ENCODE results near the gene DMWD.
A peak's percentile ranks its signal among the peaks of the same experiment; 100 is the strongest.

DMWD gene

DNA sequence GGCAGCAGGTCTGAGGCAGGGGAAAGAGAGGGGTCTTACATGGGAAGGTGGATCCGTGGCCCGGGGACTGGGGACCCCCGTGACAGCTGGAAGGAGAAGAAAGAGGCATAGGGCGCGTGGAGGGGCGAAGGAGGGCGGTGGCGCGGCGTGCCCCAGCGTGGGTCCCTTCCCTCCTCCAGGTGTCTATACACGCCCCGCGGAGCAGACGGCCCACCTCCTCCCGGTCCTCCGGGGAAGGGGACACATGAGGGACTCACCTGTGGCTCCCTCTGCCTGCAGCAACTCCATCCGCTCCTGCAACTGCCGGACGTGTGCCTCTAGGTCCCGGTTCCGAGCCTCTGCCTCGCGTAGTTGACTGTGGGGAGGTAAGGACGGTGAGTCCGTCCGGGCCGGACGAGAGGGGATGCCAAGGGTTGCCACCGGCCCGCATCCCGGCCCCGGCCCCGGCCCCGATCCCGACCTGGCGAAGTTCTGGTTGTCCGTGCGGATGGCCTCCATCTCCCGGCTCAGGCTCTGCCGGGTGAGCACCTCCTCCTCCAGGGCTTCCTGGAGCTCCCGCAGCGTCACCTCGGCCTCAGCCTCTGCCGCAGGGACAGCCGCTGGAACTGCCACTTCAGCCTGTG, 21.2 kb downstream of the DMWD start:
- H3K27ac Mint-ChIP-seq = no peak overlapping the region

DNA sequence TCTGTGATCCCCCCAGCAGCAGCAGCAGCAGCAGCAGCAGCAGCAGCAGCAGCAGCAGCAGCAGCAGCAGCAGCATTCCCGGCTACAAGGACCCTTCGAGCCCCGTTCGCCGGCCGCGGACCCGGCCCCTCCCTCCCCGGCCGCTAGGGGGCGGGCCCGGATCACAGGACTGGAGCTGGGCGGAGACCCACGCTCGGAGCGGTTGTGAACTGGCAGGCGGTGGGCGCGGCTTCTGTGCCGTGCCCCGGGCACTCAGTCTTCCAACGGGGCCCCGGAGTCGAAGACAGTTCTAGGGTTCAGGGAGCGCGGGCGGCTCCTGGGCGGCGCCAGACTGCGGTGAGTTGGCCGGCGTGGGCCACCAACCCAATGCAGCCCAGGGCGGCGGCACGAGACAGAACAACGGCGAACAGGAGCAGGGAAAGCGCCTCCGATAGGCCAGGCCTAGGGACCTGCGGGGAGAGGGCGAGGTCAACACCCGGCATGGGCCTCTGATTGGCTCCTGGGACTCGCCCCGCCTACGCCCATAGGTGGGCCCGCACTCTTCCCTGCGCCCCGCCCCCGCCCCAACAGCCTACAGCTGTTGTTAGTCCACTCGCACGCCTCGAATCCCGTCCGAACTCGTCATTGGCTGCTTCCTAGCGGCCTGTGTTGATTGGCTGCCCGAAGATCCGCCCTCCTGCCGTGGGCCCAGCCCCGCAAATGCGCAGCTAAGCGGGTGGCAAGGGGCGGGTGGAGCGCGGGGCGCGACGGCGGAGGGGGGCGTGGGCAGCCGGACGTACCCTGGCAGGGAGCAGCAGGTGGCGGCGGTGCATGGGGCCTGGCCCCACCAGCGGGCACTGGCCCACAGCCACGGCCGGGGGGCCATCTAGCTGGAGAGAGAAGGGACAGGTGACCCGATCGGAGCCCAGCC, 22.2 kb downstream of the DMWD start:
- H3K27ac Mint-ChIP-seq = peak overlapping the region; percentile 79
- ATAC-seq = peak; percentile 82
- H3K4me1 Mint-ChIP-seq = peaks cover 42% of the 10 kb centered on the region
- H3K9me3 Mint-ChIP-seq = no peaks in the 10 kb centered on the region
- H3K4me3 Mint-ChIP-seq = peak overlapping the region; percentile 85
- peaks cover 20% of the 10 kb centered on the region for H3K27me3 Mint-ChIP-seq
- no peaks in the 10 kb centered on the region for H3K36me3 Mint-ChIP-seq

More for the DNA sequence above, 21.2 kb downstream of the DMWD start:
- Mint-ChIP-seq H3K9me3 (no peaks in the 10 kb centered on the region), H3K27me3 (peaks cover 11% of the 10 kb centered on the region), H3K4me3 (no peak overlapping the region), H3K36me3 (peaks cover under 1% of the 10 kb centered on the region), H3K4me1 (peaks cover 42% of the 10 kb centered on the region)
- no peak for ATAC-seq

DNA sequence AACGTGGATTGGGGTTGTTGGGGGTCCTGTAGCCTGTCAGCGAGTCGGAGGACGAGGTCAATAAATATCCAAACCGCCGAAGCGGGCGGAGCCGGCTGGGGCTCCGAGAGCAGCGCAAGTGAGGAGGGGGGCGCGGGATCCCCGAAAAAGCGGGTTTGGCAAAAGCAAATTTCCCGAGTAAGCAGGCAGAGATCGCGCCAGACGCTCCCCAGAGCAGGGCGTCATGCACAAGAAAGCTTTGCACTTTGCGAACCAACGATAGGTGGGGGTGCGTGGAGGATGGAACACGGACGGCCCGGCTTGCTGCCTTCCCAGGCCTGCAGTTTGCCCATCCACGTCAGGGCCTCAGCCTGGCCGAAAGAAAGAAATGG, 22.8 kb downstream of the DMWD start:
- Mint-ChIP-seq H3K27me3 (peaks cover 27% of the 10 kb centered on the region), H3K27ac (peak overlapping the region; percentile 79), H3K9me3 (no peaks in the 10 kb centered on the region), H3K4me1 (peaks cover 42% of the 10 kb centered on the region), H3K4me3 (peak overlapping the region; percentile 85), H3K36me3 (no peaks in the 10 kb centered on the region)
- ATAC-seq = peak; percentile 52

DNA sequence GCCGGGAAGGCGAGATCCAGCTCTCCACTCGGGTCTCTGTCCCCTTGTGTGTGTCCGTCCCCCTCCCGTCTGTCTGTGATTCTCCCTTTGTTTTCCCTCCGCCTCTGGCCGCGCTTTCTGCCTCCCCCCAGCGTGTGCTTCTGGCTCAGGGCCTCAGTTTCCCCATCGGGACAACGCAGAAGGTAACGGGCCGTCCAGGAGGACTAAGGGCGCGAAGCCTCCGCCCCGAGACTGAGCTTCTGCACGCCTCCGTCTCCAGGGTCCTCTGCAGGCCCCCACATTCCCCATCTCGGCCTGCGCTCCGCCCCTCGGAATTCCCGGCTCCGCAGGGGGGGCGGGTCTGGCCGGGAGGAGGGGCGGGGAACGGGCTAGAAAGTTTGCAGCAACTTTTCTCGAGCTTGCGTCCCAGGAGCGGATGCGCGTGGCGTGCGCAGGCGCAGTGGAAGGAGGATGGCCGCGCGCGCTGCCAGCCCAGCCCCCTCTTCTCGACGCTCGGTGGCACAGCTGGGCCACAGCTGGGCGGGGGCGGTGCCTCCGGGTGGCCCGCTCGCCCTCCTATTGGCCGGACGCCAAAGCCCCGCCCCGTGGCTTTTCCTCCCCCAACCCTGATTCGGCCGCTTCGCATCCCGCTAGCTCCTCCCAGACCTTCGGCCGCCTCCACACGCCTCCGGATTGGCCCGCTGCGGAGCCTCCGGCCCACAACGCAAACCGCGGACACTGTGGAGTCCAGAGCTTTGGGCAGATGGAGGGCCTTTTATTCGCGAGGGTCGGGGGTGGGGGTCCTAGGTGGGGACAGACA, 23.5 kb downstream of the DMWD start, which contains the start of gene SIX5:
TSS of gene SIX5 (minus strand) at position 269 of the 799 bp plus-strand sequence. CDS start 408 bp downstream, outside the sequence.
- Mint-ChIP-seq H3K4me1 (peaks cover 42% of the 10 kb centered on the region), H3K27me3 (peaks cover 33% of the 10 kb centered on the region), H3K27ac (peak within 1 kb of the TSS; percentile 79), H3K9me3 (no peaks in the 10 kb centered on the region), H3K36me3 (no peaks in the 10 kb centered on the region), H3K4me3 (peak within 1 kb of the TSS; percentile 85)
- ATAC-seq = peak; percentile 87

DNA sequence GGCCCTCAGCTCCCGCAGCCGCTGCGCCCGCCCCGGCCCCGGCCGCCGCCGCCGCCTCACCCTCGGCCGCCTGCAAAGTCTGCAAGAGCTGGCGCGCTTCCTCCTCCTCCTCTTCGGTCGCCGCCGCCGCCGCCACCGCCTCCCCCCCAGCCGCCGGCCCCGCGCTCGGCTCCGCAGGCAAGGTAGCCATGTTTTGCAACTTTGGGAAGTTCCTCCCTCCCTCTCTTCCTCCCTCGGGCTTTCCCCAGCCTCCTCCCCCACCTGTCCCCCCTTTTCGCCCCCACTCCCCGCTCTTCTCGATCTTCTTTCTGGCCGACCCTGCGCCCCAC, 24.0 kb downstream of the DMWD start:
- H3K4me1 Mint-ChIP-seq = peaks cover 42% of the 10 kb centered on the region

DNA sequence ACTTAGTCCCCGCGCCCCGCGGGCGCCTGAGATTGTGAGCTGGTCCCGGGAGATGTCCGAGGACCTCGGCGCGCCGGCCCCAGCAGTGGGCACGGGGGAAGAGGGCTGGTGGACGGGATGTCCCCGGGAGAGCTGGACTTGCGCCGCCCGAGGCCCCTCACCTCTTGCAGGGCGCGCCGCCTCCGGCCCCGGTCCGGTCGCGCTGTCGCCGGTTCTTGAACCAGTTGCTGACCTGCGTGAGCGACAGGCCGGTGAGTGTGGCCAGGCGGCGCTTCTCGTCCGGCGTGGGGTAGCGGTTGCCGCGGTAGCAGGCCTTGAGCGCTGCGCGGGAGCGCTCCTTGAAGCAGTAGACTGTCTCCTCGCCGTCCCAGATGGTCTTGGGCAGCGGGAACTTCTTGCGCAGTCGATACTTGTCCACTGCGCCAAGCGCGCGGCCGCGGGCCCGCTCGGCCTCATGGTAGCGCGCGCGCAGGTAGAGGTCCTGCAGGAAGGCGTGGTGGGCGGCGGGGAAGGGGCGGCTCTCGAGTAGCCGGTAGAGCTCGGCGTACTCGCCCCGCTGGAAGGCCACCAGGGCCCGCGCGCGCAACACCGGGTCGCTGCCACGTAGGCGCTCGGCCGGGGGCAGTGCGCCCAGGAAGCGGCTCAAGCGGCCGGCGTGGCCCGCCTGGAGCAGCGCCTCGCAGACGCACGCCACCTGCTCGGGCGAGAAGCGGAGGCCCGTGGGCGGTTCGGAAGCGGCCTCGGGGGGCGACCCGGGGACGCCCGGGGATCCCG, 24.6 kb downstream of the DMWD start:
- no peaks in the 10 kb centered on the region for H3K36me3 Mint-ChIP-seq
- H3K27ac Mint-ChIP-seq = peak overlapping the region; percentile 79
- H3K4me3 Mint-ChIP-seq = peak overlapping the region; percentile 73
- no peak for ATAC-seq
- H3K27me3 Mint-ChIP-seq = peaks cover 33% of the 10 kb centered on the region
- H3K4me1 Mint-ChIP-seq = peaks cover 42% of the 10 kb centered on the region
- no peaks in the 10 kb centered on the region for H3K9me3 Mint-ChIP-seq

More for the DNA sequence above, 24.0 kb downstream of the DMWD start:
- no peaks in the 10 kb centered on the region for H3K36me3 Mint-ChIP-seq
- peak overlapping the region; percentile 79 for H3K27ac Mint-ChIP-seq
- peaks cover 33% of the 10 kb centered on the region for H3K27me3 Mint-ChIP-seq
- no peak for ATAC-seq
- H3K9me3 Mint-ChIP-seq = no peaks in the 10 kb centered on the region
- peak overlapping the region; percentile 85 for H3K4me3 Mint-ChIP-seq

DNA sequence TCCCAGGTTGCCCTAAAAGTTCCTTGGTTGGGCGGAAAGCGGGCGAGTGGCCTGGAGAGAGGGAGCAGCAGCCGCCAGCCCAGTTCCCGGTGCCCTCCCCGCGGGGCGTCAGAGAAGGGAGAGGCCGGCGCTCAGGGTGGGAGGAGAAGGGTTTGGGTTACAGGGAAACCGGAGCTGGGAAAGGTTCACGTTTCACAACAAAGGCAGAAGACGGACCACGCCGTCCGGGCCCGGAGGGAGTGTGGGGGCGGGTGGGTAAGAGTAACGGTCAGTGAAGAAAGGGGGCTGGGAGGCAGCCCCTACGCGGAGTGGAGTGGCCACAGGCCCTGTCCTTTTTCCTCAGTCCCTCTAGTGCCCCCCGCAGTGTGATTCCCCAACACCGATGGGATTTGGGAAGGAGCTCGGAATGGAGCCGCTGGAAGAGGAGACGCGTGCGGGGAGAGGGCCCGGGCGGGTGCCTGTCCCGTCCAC, 25.2 kb downstream of the DMWD start:
- no peaks in the 10 kb centered on the region for H3K9me3 Mint-ChIP-seq
- H3K27me3 Mint-ChIP-seq = peaks cover 33% of the 10 kb centered on the region
- H3K36me3 Mint-ChIP-seq = no peaks in the 10 kb centered on the region
- no peak for ATAC-seq
- H3K4me3 Mint-ChIP-seq = peak overlapping the region; percentile 73
- H3K4me1 Mint-ChIP-seq = peaks cover 40% of the 10 kb centered on the region
- no peak overlapping the region for H3K27ac Mint-ChIP-seq

DNA sequence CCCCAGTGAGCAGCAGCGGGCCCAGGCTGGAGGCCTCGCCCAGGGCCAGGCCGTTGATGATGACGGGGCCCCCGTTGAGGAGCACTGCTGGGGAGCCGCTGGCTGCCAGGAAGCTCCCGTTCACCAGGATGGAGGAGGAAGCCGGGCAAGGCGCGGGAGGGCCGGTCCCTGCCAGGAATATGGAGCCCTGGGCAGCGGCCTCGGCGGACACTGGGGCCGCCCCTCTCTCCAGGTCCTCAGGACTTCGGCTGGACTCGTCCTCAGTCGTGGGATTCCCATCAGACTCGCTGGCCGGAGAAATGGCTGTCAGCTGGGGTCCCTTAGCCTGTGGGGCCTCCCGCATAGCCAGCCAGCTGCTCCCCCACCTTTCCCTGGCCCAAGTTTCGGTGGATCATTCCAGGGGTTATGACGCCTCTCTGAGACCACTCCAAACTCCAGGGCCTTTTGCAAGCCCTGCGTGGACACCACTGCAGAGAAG, 25.7 kb downstream of the DMWD start:
- Mint-ChIP-seq H3K36me3 (no peaks in the 10 kb centered on the region), H3K27ac (no peak overlapping the region), H3K27me3 (peaks cover 33% of the 10 kb centered on the region), H3K4me1 (peaks cover 34% of the 10 kb centered on the region), H3K9me3 (no peaks in the 10 kb centered on the region), H3K4me3 (peak overlapping the region; percentile 73)
- ATAC-seq = no peak

DNA sequence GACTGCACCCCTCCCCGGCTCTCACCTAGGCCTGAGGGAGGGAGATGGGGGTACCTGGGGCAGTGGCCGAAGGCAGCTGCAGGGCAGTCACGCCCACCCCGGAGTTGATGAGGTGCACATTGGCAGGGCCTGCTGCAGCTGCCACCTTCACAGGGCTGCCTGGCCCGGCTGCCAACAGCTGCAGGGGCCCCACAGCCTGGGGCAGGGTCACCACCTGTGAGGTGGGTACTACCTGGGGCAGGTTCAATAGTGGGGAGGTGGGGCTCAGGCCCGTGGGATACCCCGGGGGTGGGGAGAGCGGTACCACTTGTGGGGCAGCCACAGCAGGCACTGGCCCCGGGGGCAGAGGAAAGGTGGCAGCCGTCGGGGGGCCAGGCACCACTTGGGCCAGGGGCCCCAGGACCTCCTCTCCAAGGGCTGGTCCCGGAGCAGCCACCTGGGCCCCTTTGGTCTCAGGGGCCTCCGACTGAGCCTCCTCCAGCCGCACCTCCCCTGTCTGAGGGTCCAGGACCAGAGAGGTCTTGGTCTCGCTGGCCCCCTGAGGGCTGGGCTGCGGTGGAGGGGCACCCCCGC, 26.3 kb downstream of the DMWD start:
- H3K27ac Mint-ChIP-seq = no peak overlapping the region
- no peaks in the 10 kb centered on the region for H3K9me3 Mint-ChIP-seq
- H3K36me3 Mint-ChIP-seq = no peaks in the 10 kb centered on the region
- H3K4me1 Mint-ChIP-seq = peaks cover 34% of the 10 kb centered on the region
- H3K4me3 Mint-ChIP-seq = no peak overlapping the region
- no peak for ATAC-seq
- peaks cover 33% of the 10 kb centered on the region for H3K27me3 Mint-ChIP-seq

DNA sequence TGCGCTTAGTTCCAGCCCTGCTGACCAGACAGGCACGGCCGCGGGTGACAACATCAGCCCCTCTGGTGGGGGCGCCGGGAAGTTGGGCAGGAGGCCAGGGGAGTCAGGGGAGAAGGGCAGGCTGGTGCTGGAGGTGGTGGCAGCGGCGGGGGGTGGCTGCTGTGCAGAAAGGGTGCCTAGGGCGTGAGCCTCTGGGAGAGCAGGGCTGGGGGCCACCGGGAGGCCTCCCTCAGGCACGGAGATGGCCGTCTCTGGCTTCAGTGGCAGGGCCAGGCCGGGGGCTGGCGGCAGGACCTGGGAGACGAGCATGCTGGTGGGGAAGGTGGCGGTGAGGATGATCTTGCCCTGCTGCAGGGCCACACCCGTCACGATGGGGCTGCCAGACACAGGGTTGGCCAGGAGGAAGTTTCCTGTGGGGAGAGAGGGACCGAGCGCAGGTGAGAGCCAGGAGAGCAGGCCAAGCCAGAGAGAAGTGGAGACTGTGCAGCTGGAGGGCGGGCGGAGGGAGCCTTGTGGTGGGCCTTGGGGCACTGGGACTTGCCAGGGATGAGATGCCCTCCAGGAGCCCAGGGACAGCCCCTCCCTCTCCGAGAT, 26.8 kb downstream of the DMWD start:
- H3K36me3 Mint-ChIP-seq = no peaks in the 10 kb centered on the region
- H3K27ac Mint-ChIP-seq = no peak overlapping the region
- no peak overlapping the region for H3K4me3 Mint-ChIP-seq
- H3K4me1 Mint-ChIP-seq = peaks cover 30% of the 10 kb centered on the region
- no peaks in the 10 kb centered on the region for H3K9me3 Mint-ChIP-seq
- no peak for ATAC-seq
- peaks cover 33% of the 10 kb centered on the region for H3K27me3 Mint-ChIP-seq

DNA sequence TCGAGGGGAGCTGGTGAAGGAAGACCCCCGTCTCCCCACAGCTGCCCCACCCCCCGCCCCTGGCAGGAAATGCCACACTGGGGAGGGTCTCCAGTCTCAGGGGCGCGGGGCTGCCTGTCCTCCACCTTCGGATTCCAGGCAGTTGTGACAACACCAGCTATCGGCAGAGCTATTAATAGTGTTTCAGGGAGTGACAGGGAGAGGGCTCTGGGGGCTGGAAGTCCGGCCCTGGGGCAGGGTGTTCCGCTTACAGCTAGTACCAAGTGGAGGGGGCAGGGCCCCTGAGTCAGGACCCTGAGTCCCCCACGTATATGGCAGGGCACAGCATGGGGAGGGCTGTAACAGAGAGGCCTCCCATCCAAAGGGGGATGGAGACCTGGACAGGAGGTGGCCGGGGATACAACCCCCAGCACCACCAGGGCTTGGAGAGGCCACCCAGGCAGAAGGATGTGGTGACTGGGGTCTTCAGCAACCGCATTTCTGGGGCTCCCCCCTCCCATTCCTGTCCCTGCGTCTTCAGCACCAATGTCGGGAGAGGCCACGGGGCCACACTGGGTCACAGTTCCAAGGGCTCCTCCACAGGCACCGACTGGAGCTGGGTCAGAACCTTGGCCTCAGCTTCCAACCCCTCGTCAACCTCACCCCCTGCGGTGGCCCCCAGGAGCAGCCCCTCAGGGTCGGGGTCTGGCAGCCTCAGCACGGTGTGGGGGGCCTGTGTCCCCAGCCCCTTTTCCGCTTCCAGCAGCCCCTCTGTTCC, 27.5 kb downstream of the DMWD start:
- no peak for ATAC-seq
- H3K27ac Mint-ChIP-seq = no peak overlapping the region

DNA sequence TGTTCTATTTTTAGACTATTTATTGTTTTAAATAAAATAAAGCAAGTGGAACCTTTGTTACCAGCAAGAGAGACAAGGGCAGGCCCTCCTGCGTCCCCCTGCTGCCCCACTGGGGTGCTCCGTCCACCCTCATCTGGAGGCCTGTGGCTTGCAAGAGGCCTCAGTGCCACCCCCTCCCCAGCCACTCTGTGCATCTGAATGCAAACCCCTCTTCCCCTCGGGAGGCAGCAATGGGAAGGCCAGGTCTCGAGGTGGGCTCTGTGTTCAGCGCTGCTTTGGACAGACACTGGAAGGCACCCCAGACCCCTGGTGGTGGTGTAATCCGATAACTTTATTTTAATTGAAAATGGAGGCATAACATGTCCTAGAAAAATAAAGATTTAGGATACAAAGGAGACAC, 28.2 kb downstream of the DMWD start:
- ATAC-seq = no peak
- no peak overlapping the region for H3K4me3 Mint-ChIP-seq
- H3K9me3 Mint-ChIP-seq = no peaks in the 10 kb centered on the region
- H3K27me3 Mint-ChIP-seq = peaks cover 43% of the 10 kb centered on the region
- no peaks in the 10 kb centered on the region for H3K36me3 Mint-ChIP-seq
- H3K4me1 Mint-ChIP-seq = peaks cover 17% of the 10 kb centered on the region
- no peak overlapping the region for H3K27ac Mint-ChIP-seq

More for the DNA sequence above, 27.5 kb downstream of the DMWD start:
- Mint-ChIP-seq H3K4me1 (peaks cover 23% of the 10 kb centered on the region), H3K36me3 (no peaks in the 10 kb centered on the region), H3K27me3 (peaks cover 36% of the 10 kb centered on the region), H3K4me3 (no peak overlapping the region), H3K9me3 (no peaks in the 10 kb centered on the region)

DNA sequence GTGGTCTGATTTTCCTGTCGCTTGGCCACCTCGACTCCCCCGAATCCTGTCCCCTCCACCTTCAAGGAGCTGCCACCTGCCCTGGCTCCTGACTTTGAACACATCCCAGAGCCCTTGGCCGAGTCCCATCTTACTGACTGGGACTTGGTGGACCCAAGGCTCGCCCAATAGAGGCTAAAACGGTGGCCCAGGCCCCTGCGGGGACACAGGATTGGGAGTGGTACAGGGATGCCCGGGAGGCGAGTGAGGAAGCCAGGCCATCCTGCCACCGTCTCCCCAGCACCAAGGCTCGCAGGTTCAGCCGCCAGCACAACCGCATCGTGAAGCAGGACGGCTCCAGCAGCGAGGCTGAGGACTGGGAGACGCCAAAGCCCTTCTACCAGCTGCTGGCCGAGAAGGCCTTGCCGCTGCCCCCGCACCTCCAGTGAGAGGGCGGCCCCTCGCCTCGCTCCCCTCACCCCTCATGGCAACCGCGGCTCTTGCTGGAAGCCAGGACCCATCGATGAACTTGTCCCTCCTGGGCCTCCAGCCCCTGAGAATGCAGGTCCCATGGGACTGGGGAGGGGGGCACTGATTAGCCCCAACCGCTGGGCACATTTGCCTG, 28.9 kb downstream of the DMWD start:
- no peak overlapping the region for H3K4me3 Mint-ChIP-seq
- H3K9me3 Mint-ChIP-seq = no peaks in the 10 kb centered on the region
- no peak overlapping the region for H3K27ac Mint-ChIP-seq
- ATAC-seq = no peak
- peaks cover 50% of the 10 kb centered on the region for H3K27me3 Mint-ChIP-seq
- peaks cover 12% of the 10 kb centered on the region for H3K4me1 Mint-ChIP-seq
- no peaks in the 10 kb centered on the region for H3K36me3 Mint-ChIP-seq

All from stimulated activated memory B cell treated with anti-CD40 and anti-IgM and Interleukin-4, amounts not matched to agents 10 μg/mL and 1 μg/mL and 100 μg/mL, for 72 hours (primary cell).